Coronary artery (tissue), 2 donors: ENCODE measurements around the gene CELA1.

Experiments
- DNase-seq: peaks from one replicate; pipeline ENCODE4 v3.0.0-alpha.2; 2017; ENCODE audit warnings: low spot score
- H3K27ac ChIP-seq, 2 donors: fragments of 200-600 bp; sonication (generic); one replicate each; pipeline ENCODE4 v1.5.1; 2016 to 2019
- H3K4me3 ChIP-seq: fragments of 200-600 bp; sonication (generic); 2 replicates; pipeline ENCODE4 v1.5.1; 2016; ENCODE audit warnings: mild to moderate bottlenecking, moderate library complexity
- TF ChIP-seq, protein P1 (sequence below): fragments of 200-600 bp; sonication (generic); IDR thresholded peaks from one replicate; pipeline ENCODE4 v1.5.1; 2019; ENCODE audit warnings: antibody characterized with exemption

CELA1 gene

DNA sequence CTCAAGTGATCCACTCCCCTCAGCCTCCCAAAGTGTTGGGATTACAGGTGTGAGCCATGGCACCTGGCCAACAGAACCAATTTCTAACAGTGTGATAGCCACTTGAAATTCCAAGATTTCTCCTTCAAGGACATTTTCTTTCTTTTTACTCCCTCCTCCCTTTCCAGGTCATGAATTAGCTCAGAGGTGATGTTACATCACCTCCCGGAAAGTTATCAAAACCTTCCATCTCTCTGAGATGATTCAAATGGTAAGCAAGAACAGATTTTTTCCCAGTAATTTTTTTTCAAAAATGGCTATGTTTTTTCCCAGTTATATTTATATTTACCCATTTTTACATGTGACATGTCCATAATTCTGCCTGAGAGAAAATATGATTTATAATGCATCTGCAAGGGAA is 60.6 kb downstream of the CELA1 start:
- H3K4me3 ChIP-seq = no peak overlapping the region
- TF ChIP-seq, protein P1, sequence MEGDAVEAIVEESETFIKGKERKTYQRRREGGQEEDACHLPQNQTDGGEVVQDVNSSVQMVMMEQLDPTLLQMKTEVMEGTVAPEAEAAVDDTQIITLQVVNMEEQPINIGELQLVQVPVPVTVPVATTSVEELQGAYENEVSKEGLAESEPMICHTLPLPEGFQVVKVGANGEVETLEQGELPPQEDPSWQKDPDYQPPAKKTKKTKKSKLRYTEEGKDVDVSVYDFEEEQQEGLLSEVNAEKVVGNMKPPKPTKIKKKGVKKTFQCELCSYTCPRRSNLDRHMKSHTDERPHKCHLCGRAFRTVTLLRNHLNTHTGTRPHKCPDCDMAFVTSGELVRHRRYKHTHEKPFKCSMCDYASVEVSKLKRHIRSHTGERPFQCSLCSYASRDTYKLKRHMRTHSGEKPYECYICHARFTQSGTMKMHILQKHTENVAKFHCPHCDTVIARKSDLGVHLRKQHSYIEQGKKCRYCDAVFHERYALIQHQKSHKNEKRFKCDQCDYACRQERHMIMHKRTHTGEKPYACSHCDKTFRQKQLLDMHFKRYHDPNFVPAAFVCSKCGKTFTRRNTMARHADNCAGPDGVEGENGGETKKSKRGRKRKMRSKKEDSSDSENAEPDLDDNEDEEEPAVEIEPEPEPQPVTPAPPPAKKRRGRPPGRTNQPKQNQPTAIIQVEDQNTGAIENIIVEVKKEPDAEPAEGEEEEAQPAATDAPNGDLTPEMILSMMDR = no peak
- DNase-seq = no peak
- no peak overlapping the region for H3K27ac ChIP-seq

DNA sequence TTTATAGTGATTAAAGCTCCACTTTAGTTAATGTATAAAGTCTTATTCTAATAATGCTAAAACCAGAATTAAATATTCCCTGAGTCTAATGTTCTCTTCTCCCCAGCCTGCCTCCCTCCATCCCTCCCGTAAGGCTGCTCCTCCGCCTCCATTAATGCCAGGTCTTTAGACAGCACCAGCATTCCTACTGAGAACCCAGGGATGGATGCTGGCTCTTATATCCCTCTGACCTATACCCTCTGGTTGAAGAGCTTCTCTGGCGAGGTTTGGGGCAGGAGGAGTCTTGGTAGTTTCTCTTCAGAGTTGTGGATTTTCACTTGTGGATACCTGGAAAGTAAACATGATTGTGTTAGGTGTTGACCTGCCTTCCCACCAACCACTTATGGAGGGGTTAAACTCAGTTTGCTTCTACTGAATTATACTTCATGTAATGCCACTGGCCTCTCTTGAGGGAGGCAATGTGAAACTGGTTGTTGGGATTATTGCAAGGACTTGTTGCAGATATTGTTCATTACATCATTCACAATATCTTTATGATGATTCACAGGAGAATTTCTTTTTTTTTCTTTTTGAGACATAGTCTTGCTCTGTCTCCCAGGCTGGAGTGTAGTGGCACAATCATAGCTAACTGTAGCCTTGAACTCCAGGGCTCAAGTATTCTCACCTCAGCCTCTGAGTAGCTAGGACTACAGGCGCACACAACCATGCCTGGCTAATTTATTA is 65.1 kb downstream of the CELA1 start:
- Histone ChIP-seq H3K27ac (no peak overlapping the region), H3K4me3 (no peak overlapping the region)
- no peak for DNase-seq
- TF ChIP-seq, protein P1 = no peak
